Measurements from ENCODE around the gene ASAP2. TPM values are rescaled to one million over a fixed set of nuclear protein-coding genes. Genes with fewer than 3 reads are reported as not detected.

ASAP2 gene
- total RNA-seq, 1 donor from 2014 or later, result 49.6 TPM

DNA sequence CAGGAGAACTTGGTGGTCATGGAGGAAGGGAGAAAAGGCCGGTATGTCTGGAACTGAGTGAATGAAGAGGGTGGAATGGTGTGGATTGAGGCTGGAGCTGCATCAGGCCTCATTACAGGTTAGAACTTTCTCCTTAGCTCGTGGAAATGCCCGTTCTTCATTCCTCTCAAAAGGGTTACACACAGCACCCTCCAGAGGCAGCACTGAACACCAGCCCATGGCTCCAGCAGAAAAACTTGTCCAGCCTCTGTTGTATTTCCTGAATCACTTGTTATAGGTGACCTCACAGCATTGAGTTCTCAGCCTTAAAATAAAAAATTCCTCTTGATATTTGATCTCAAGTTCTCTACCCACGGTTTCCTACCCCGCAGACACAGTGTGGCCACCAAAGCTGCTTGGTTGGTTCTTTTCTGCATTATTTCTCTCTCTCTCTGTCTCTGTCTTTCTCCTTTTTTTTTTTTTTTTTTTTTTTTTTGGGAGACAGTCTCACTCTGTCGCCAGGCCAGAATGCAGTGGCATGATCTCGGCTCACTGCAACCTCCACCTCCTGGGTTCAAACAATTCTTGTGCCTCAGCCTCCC is 127.1 kb downstream of the ASAP2 start:
- no peak overlapping the region for H3K4me3 Mint-ChIP-seq (ENCODE audit: unreplicated experiment)
- H3K27me3 Mint-ChIP-seq (ENCODE audit: unreplicated experiment), result peaks cover 4% of the 10 kb centered on the region
- TF ChIP-seq, protein P1, sequence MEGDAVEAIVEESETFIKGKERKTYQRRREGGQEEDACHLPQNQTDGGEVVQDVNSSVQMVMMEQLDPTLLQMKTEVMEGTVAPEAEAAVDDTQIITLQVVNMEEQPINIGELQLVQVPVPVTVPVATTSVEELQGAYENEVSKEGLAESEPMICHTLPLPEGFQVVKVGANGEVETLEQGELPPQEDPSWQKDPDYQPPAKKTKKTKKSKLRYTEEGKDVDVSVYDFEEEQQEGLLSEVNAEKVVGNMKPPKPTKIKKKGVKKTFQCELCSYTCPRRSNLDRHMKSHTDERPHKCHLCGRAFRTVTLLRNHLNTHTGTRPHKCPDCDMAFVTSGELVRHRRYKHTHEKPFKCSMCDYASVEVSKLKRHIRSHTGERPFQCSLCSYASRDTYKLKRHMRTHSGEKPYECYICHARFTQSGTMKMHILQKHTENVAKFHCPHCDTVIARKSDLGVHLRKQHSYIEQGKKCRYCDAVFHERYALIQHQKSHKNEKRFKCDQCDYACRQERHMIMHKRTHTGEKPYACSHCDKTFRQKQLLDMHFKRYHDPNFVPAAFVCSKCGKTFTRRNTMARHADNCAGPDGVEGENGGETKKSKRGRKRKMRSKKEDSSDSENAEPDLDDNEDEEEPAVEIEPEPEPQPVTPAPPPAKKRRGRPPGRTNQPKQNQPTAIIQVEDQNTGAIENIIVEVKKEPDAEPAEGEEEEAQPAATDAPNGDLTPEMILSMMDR (IDR thresholded peaks at IDR 0.05; ENCODE audit: partially characterized antibody, unreplicated experiment), result no peak
- H3K4me1 Mint-ChIP-seq (ENCODE audit: low read depth, unreplicated experiment), result peaks cover 6% of the 10 kb centered on the region
- H3K36me3 Mint-ChIP-seq (ENCODE audit: unreplicated experiment), result peaks cover 8% of the 10 kb centered on the region
- no peak overlapping the region for H3K27ac Mint-ChIP-seq (ENCODE audit: unreplicated experiment)
- no peaks in the 10 kb centered on the region for H3K9me3 Mint-ChIP-seq (ENCODE audit: unreplicated experiment)
- peak; percentile 40 for DNase-seq

DNA sequence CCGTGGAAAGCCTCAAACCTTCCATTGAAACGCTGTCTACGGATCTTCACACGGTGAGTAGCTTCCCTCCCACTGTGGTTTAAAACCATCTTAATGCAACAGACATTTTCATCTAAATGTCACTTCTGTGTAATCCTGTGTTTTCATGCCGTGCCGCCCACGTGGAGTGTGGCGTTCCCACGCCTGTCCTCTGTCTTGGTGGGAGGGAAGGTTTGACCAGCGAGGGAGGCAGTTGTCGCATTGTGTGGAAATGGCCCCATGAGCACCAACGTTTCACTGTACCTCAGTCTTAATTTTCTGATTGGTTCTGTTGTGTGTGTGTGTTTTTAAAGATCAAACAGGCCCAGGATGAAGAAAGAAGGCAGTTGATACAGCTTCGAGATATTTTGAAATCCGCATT is 128.1 kb downstream of the ASAP2 start:
- peaks cover 8% of the 10 kb centered on the region for H3K36me3 Mint-ChIP-seq (ENCODE audit: unreplicated experiment)
- no peaks in the 10 kb centered on the region for H3K9me3 Mint-ChIP-seq (ENCODE audit: unreplicated experiment)
- H3K27ac Mint-ChIP-seq (ENCODE audit: unreplicated experiment), result no peak overlapping the region
- H3K27me3 Mint-ChIP-seq (ENCODE audit: unreplicated experiment), result no peaks in the 10 kb centered on the region
- TF ChIP-seq, protein P1 (IDR thresholded peaks at IDR 0.05; ENCODE audit: partially characterized antibody, unreplicated experiment), result no peak
- H3K4me3 Mint-ChIP-seq (ENCODE audit: unreplicated experiment), result no peak overlapping the region
- DNase-seq, result no peak
- H3K4me1 Mint-ChIP-seq (ENCODE audit: low read depth, unreplicated experiment), result peaks cover 6% of the 10 kb centered on the region

DNA sequence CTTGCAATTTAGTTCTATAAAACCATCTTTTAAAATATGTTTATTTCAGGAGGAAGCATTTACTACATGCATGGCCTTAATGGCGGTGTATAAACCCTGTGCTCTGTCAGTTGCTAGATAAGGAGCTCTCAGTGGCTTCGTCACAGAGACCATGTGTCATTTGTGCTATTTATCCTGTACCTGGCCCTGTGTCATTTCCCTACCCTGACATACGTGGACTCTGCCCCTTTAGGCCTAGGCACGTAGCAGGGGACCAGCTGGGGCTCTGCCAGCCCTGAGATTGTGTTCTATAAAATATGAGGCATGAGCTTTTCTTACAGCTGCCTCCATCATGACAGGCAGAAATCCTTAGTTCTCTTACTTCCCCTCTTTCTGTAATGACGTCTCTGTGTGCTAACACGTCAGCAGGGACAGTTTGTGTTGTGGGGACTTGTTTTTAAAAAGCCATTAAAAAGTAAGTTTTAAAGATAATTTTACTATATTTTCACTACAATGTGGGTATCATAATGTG is 128.8 kb downstream of the ASAP2 start:
- Mint-ChIP-seq H3K4me3 (ENCODE audit: unreplicated experiment) (no peak overlapping the region), H3K27ac (ENCODE audit: unreplicated experiment) (no peak overlapping the region), H3K27me3 (ENCODE audit: unreplicated experiment) (no peaks in the 10 kb centered on the region), H3K9me3 (ENCODE audit: unreplicated experiment) (no peaks in the 10 kb centered on the region), H3K36me3 (ENCODE audit: unreplicated experiment) (peaks cover 8% of the 10 kb centered on the region), H3K4me1 (ENCODE audit: low read depth, unreplicated experiment) (peaks cover 6% of the 10 kb centered on the region)
- TF ChIP-seq, protein P1 (IDR thresholded peaks at IDR 0.05; ENCODE audit: partially characterized antibody, unreplicated experiment), result no peak
- DNase-seq, result no peak

DNA sequence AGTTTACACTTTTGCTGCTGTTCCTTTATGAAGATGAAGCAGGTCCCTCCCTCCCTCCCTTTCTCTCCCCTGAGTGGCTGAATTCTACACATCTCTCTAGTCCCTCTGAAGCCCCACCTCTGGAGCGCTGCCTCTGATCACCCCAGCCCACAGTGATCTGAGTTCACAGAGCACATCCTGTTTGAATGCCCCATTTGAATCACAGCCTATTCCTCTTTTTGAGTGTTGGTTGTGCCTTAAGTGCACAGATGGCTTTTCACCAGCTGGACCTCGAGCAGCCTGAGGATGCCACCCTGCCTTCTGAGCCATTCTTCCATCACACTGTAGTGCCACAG is 129.6 kb downstream of the ASAP2 start:
- DNase-seq, result no peak
- H3K27ac Mint-ChIP-seq (ENCODE audit: unreplicated experiment), result peak overlapping the region; percentile 72

More for the DNA sequence above, 129.6 kb downstream of the ASAP2 start:
- TF ChIP-seq, protein P1 (IDR thresholded peaks at IDR 0.05; ENCODE audit: partially characterized antibody, unreplicated experiment), result no peak
- Mint-ChIP-seq H3K9me3 (ENCODE audit: unreplicated experiment) (no peaks in the 10 kb centered on the region), H3K4me3 (ENCODE audit: unreplicated experiment) (no peak overlapping the region), H3K4me1 (ENCODE audit: low read depth, unreplicated experiment) (peaks cover 6% of the 10 kb centered on the region), H3K36me3 (ENCODE audit: unreplicated experiment) (peaks cover 8% of the 10 kb centered on the region), H3K27me3 (ENCODE audit: unreplicated experiment) (no peaks in the 10 kb centered on the region)
